Measurements from ENCODE around the gene STEAP1B.
"Not testable (repeated sequence)": the region's sequence is repeated elsewhere in the genome, so short reads cannot be mapped to it uniquely, and the experiment has no call there.

Gene STEAP1B

DNA sequence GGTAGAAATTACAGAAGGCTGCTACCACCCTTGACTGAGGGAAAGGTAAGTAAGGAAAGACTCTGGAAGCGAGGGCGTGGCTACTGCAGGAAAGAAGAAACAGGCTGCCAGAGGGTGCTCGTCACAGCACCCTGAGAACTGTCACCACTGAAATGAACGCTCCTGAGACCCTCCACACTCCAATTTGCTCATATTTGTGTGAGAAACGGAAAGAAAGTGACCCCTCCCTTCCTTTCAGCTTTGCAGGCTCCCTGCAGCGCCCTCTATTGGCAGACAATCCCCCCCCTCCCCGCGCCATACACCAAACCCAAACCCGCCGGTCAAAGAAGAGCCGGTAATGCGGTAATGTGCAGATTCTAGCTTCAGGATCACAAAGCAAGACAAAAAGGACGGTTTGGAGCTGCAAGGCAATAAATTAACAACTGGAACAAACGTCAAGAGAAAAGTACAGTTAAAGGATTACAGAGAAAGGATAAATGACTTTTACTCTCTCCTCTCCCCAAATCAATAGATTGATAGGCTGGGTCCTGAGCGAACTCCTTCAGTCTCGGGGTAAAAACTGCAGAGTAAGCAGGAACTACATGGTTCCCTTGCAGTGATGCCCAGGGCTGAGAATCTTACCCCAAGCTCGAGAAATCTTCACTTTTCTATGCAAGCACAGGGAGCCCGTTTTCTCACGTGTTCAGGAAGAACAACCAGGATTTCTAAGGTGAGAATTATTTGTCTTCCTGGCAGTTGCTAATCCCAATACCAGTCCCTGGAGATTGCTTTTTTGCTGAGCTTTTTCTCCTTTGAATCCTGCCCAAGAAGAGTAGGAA, 47.6 kb downstream of the STEAP1B start:
- DNase-seq: peak; percentile 70

DNA sequence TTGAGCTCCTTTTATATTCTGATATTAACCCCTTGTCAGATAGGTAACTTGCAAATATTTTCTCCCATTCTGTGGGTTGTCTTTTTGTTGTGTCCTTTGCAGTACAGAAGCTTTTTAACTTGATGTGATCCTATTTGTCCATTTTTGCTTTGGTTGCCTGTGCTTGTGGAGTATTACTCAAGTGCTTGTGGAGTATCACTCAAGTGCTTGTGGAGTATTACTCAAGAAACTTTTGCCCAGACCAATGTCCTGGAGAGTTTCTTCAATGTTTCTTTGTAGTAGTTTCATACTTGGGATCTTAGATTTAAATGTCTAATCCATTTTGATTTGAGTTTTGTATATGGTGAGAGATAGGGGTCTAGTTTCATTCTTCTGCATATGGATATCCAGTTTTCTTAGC, 50.0 kb downstream of the STEAP1B start:
- DNase-seq: not testable (repeated sequence)

DNA sequence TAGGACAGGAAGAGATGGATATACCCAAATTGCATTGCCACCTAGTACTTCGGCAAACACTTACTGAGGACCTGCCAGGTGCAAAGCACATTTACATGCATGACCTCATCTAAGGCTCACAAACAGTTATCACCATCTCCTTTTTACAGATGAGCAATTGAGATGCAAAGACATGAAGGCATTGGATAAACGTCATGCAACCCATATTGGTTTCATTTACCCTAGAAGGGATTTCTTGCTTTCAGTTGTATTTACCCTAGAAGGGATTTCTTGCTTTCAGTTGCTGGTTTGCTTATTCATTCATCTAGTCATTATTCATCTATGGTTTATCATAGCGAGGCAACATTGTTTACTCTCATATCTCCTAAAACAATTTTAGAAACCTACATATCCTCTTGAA, 52.2 kb downstream of the STEAP1B start:
- DNase-seq: no peak

GRCh38 chr7:22447008-22447407, 53.0 kb downstream of the STEAP1B start:
- DNase-seq: no peak

- no peak for DNase-seq
Measured at GRCh38 chr7:22445853-22446252, 54.1 kb downstream of the STEAP1B start.

DNA sequence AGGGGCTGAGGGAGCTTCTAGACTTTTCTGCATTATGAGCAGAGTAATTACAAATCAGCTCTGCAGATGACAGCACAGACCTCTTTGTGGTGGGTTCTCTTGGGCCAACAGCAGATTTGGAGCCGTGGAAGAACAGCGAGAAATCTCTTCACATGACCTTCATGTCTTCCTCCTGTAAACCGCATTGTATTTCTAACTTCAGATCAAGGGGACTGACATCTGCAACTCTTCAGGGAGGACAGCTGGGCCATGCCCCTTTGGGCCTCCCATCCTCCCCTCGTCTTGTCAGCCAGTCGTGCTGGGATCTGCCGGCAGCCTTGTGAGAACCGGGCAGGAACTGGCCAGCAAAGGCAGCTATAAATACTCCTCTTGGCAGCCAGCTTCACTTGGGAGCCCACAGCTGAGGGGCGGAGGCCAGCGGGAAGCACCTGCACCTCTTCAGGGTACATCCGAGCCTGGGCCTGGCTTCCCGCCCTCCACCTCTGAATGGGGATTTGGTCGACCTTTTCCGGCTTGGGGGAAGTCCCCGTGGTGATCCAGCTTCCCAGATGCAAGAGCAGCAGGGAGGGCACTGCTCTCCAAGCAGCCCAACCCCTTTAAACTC, 54.7 kb downstream of the STEAP1B start:
- no peak for DNase-seq

- DNase-seq: no peak
Measured at GRCh38 chr7:22444181-22444971, 55.6 kb downstream of the STEAP1B start.

GRCh38 chr7:22443370-22444180, 56.4 kb downstream of the STEAP1B start:
- DNase-seq: no peak

GRCh38 chr7:22442882-22443369, 57.1 kb downstream of the STEAP1B start:
- no peak for DNase-seq

DNA sequence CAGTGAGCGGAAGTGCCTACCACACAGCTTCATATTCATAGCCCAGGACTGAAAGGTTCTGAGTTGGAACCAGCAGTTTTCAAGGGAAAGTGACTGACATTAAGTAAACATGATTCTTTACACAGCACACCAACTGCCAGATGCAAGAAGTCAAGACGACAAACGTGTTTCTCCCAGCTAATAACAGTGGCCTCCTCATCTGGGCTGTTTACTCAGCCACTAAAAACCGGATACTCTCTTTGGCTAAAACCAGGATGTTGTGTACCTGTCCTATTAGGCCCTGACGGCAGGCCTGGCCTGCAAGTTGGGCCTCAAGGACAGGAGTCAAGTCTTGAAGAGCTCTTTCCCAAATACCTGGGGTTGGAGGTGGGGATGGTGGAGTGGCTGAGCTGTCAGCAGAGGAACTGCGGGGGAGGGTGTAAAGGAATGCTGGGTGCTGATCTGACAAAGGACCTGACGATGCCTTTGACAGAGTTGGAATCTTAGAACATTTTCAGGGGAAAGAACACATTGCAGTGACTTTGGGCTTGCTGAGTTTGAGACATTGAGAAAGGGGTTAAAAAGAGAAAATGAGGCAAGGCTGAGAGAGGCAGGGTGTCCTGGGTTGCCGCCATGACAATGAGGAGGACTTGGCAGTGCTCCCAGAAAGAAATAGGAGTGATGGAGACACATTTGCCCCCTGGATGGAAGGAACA, 57.7 kb downstream of the STEAP1B start:
- no peak for DNase-seq

- no peak for DNase-seq
Measured at GRCh38 chr7:22441157-22441556, 58.8 kb downstream of the STEAP1B start.

- no peak for DNase-seq
Measured at GRCh38 chr7:22438994-22439393, 61.0 kb downstream of the STEAP1B start.

- not testable (repeated sequence) for DNase-seq
Measured at GRCh38 chr7:22436552-22436951, 63.4 kb downstream of the STEAP1B start.

DNA sequence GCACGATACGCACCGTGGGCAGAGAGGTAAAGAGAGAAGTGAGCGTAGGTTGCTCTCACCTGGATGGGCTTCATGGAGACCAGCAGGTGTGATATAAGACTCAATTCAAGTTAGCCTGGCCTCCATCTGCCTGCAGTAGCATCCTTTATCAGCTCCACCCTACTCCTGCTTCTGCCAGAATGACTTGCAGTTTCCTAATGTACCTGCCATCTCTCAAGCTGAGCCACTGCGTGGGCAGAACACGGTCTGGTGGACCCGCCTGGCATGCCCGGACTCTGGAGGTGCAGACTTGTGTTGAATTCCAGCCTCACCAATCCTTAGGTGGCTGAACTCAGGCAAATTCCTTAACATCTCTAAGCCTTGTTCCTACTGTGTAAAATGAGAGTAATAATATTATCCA, 64.3 kb downstream of the STEAP1B start:
- DNase-seq: no peak

DNA sequence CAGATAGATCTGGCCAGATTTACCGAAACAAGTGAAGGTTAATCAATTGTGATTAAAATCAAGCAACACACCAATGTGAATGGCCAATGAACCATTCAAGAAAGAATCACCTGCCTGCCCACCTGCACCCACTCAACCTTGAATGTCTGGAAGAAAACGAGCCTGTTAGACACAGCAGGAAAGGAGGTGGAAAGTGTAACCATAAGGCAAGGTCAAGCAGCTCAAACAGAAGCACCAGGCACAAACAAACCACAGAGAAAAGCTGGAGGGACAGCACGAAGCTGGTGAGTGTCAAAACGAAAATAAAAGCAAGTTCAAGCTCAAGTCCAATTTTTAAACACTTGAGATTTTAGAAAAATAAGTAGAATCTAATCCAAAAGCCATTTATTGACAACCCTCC, 64.9 kb downstream of the STEAP1B start:
- DNase-seq: no peak

GRCh38 chr7:22433710-22434460, 66.1 kb downstream of the STEAP1B start:
- no peak for DNase-seq

DNA sequence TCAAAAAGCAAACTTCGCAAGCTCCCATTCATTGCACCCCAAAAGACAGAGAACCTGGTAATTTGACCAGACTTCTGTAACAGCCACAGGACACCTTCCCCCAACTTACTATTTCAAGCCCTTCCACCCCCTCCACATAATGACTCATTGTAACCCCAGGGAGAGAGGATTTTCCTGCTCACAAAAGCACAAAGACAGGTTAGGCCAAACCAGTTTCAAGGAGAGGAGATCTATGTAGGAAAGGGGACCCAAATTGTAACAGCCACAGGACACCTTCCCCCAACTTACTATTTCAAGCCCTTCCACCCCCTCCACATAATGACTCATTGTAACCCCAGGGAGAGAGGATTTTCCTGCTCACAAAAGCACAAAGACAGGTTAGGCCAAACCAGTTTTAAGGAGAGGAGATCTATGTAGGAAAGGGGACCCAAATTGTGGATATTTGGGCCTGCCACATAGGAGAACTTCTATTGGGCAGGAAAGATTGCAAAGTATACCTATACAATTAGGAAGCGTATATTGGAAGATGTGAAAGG, 66.8 kb downstream of the STEAP1B start:
- not testable (repeated sequence) for DNase-seq

DNA sequence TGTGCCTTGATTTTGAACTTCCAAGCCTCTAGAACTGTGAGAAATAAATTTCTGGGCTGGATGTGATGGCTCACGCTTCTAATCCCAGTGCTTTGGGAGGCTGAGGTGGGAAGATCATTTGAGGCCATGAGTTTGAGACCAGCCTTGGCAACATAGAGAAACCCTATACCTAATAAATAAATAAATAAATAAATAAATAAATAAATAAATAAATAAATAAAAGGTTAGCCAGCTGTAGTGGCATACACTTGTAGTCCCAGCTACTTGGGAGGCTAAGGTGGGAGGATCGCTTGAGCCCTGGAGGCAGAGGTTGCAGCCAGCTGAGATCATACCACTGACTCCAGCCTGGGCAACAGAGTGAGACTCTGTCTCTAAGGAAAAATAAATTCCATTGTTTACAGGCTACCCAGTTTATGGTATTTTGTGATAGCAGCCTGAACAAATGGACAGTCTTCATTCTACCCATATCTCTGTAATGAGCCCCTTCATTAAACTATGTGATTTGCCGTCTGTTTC, 67.7 kb downstream of the STEAP1B start:
- DNase-seq: no peak

- DNase-seq: no peak
Measured at GRCh38 chr7:22430457-22430856, 69.5 kb downstream of the STEAP1B start.

DNA sequence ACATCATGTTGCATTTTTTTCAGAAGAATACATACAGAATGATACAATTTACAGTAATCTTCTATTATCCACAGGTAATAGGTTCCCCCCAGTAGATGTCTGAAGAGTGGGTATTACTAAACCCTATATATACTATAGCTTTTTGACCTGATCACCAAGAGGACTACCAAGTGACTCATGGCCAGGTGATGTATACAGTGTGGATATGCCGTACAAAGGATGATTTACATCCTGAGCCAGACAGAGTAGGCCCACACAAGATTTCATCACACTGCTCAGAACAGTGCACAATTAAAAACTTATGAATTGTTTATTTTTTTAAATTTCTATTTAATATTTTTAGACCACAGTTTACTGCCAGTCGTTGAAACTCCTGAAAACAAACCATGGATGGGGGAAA, 70.6 kb downstream of the STEAP1B start:
- no peak for DNase-seq

DNA sequence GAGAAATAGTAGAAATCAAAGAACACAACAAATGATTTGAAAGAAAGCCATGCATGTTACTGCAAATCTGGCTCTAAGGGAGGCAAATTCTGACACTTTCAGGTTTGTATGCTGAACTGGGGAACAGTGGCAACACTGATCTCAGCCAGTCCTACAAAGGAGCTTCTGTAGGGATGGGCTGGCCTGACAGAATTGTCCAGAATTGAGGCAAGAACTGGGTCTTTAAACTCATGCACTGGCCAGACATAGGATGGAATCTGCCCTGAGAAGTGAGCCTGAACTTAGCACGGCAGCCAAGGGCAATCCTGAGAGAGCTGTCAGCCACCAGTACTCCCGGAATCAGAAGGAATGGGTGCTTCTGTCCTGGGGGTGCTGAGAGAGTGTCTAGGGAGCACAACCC, 72.1 kb downstream of the STEAP1B start:
- no peak for DNase-seq
